ENCODE measurements around the gene POC5.

The POC5 gene

DNA sequence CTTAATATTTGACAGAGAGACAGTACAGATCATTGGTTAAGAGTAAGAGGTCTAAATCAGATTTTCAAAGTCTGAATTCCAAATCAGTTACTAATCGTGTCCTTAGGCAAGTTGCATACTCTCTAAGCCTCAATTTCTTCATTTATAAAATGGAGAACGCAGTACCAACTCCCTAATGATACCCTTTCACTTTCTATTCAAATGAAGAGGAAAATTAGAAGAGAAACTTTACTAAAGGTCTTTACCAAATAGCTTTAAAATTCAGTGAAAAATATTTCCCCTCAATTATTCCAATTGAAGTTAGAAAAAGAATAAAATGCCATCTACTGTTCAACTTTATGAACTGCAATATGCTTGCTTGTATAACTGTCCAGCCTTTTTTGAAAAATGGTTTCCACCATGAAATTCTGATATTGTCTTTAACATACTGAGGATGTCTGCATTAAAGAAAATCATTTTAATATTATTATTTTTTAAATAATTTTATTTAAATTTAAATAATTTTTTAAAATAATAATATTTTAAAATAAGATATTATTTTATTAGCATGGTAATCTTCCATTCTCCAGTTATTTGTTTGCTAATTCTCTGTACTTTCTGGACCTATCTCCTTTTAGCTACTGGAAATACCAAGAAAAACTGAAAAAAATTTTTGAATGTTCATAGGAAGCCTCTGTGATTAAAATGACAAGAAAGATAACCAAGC lies 36.0 kb downstream of the POC5 start:
- Mint-ChIP-seq H3K9me3 (no peaks in the 10 kb centered on the region), H3K27ac (no peak overlapping the region), H3K36me3 (ENCODE audit: low read depth) (peaks cover 22% of the 10 kb centered on the region)

DNA sequence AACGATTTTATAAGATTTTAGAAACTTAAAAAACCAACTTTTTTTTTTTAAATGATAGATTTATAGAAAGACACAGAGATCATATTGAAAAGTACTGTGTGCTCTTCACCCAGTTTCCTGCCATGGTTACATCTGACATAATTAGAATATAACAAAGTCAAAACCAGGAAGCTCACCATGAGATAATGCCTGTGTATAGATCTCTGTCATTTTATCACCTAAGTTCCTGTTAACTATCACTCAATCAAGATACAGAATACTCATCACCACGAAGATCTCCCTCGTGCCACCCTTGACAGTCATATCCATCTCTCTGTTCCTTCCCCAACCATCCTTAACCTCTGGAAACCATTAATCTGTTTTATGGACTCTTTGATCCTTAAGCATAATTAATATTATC lies 39.1 kb downstream of the POC5 start:
- Mint-ChIP-seq H3K4me3 (no peak overlapping the region), H3K36me3 (ENCODE audit: low read depth) (peaks cover 19% of the 10 kb centered on the region), H3K27ac (no peak overlapping the region), H3K9me3 (no peaks in the 10 kb centered on the region), H3K27me3 (ENCODE audit: low read depth) (no peaks in the 10 kb centered on the region), H3K4me1 (ENCODE audit: low read depth) (peaks cover 15% of the 10 kb centered on the region)

More for the DNA sequence above, 36.0 kb downstream of the POC5 start:
- Mint-ChIP-seq H3K4me3 (no peak overlapping the region), H3K4me1 (ENCODE audit: low read depth) (peaks cover 15% of the 10 kb centered on the region), H3K27me3 (ENCODE audit: low read depth) (no peaks in the 10 kb centered on the region)

GRCh38 chr5:75677607-75678006 lies 39.6 kb downstream of the POC5 start:
- Mint-ChIP-seq H3K9me3 (no peaks in the 10 kb centered on the region), H3K4me1 (ENCODE audit: low read depth) (peaks cover 15% of the 10 kb centered on the region), H3K36me3 (ENCODE audit: low read depth) (peaks cover 23% of the 10 kb centered on the region), H3K27ac (peak overlapping the region; percentile 65), H3K4me3 (peak overlapping the region; percentile 15), H3K27me3 (ENCODE audit: low read depth) (no peaks in the 10 kb centered on the region)

DNA sequence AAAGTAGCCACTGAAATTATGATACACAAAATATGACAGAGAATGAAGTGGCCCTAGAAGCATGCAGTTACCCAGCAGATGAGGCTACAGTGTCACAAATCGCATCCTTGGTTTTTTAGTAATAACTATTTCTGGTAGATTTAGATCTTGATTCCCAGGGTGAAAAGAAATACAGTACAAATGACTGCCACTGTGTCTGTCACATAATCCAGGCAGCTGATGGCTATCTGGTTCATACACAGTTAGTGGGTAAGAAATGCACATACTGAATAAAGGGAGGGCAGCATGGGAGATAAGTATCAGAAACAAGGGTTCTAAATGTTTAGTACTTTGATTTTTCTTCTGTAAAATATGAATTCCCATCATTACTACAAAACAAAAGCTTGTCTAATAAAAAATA lies 41.5 kb downstream of the POC5 start:
- H3K9me3 Mint-ChIP-seq: no peaks in the 10 kb centered on the region
- H3K27me3 Mint-ChIP-seq (ENCODE audit: low read depth): no peaks in the 10 kb centered on the region
- peaks cover 16% of the 10 kb centered on the region for H3K4me1 Mint-ChIP-seq (ENCODE audit: low read depth)
- peaks cover 32% of the 10 kb centered on the region for H3K36me3 Mint-ChIP-seq (ENCODE audit: low read depth)
- no peak overlapping the region for H3K4me3 Mint-ChIP-seq
- H3K27ac Mint-ChIP-seq: no peak overlapping the region

DNA sequence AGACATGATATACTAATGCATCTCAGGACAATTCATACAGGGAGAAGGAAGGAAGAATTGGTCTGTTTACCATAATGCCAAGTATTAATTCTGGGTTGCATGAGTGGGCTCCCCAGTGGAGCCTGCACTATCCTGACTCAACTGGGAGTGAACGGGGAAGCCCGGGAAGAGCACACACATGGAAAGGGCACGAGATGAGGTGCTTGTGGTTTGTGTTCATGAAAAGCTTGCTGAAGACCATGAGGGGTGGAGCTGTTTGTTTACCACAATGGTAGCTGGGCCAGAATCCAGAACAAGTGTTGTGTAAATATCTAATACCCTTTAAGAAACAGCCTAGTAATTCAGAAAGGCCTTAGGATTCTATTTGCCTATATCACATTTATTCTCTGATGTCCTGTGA lies 44.6 kb downstream of the POC5 start:
- Mint-ChIP-seq H3K36me3 (ENCODE audit: low read depth) (peaks cover 25% of the 10 kb centered on the region), H3K27ac (no peak overlapping the region)

DNA sequence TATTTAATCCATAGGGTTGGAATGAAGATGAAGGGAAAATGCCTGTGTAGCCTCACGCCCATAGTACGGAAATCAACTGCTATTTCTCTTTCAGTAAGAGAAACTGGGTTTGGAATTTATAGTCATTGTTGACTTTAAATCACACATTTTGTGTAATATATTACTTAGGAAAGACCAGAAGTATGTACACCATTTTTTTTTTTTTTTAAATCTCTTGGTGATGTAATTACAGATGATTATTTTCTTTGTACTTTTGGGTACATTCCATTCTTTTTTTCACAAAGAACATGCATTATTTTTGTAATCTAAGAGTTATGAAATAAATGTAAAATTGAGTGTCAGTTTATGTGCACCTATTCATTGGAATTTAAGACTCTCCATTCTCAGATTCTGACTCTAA lies 45.7 kb downstream of the POC5 start:
- H3K36me3 Mint-ChIP-seq (ENCODE audit: low read depth): peaks cover 22% of the 10 kb centered on the region
- no peaks in the 10 kb centered on the region for H3K9me3 Mint-ChIP-seq
- no peak overlapping the region for H3K27ac Mint-ChIP-seq
- H3K4me1 Mint-ChIP-seq (ENCODE audit: low read depth): peaks cover 25% of the 10 kb centered on the region
- H3K4me3 Mint-ChIP-seq: no peak overlapping the region
- no peaks in the 10 kb centered on the region for H3K27me3 Mint-ChIP-seq (ENCODE audit: low read depth)

More for the DNA sequence above, 44.6 kb downstream of the POC5 start:
- Mint-ChIP-seq H3K4me3 (no peak overlapping the region), H3K4me1 (ENCODE audit: low read depth) (peaks cover 26% of the 10 kb centered on the region), H3K9me3 (no peaks in the 10 kb centered on the region), H3K27me3 (ENCODE audit: low read depth) (no peaks in the 10 kb centered on the region)

GRCh38 chr5:75670577-75670976 lies 46.7 kb downstream of the POC5 start:
- peaks cover 23% of the 10 kb centered on the region for H3K4me1 Mint-ChIP-seq (ENCODE audit: low read depth)
- H3K27me3 Mint-ChIP-seq (ENCODE audit: low read depth): no peaks in the 10 kb centered on the region
- no peak overlapping the region for H3K27ac Mint-ChIP-seq
- H3K9me3 Mint-ChIP-seq: no peaks in the 10 kb centered on the region
- peaks cover 17% of the 10 kb centered on the region for H3K36me3 Mint-ChIP-seq (ENCODE audit: low read depth)
- no peak overlapping the region for H3K4me3 Mint-ChIP-seq

DNA sequence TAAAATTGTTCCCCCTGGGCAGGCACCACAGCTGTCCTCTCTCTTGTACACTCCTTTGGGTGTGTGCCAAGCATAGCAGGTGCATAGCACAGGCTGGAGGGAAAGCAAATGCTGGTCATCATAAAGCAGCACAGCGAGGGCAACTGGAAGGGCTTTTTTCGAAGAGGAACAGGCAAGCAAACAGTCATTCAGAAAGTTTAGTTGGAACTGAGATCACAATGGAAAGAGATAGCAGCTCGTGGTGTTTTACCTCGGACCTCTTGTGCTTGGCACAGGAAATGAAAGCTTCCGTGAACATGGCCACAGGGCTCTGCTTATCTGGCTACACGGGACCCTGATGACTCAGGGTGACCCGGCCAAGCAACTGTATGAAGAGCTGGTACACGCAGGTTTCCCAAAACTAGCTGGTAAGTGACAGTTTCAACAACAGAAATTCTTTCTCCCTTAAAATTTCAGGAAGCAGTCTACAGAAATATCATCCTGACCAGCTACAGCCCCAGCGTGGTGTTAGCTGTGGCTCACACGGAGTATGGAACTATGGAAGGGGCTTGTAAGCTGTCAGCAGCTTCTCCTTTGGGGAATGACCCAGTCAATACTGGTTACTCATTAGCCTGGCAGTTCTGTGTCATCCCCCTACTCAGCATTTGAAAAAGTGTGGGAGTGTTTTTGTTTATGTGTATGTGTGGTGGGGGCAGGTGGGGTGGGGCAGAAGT lies 48.1 kb downstream of the POC5 start:
- peaks cover 23% of the 10 kb centered on the region for H3K4me1 Mint-ChIP-seq (ENCODE audit: low read depth)
- peaks cover 14% of the 10 kb centered on the region for H3K36me3 Mint-ChIP-seq (ENCODE audit: low read depth)
- H3K9me3 Mint-ChIP-seq: no peaks in the 10 kb centered on the region
- peak overlapping the region; percentile 71 for H3K4me3 Mint-ChIP-seq
- H3K27ac Mint-ChIP-seq: peak overlapping the region; percentile 74
- H3K27me3 Mint-ChIP-seq (ENCODE audit: low read depth): no peaks in the 10 kb centered on the region

GRCh38 chr5:75668445-75668844 lies 48.8 kb downstream of the POC5 start:
- H3K9me3 Mint-ChIP-seq: no peaks in the 10 kb centered on the region
- peak overlapping the region; percentile 71 for H3K4me3 Mint-ChIP-seq
- no peaks in the 10 kb centered on the region for H3K27me3 Mint-ChIP-seq (ENCODE audit: low read depth)
- peaks cover 14% of the 10 kb centered on the region for H3K36me3 Mint-ChIP-seq (ENCODE audit: low read depth)
- H3K4me1 Mint-ChIP-seq (ENCODE audit: low read depth): peaks cover 23% of the 10 kb centered on the region
- H3K27ac Mint-ChIP-seq: peak overlapping the region; percentile 74

DNA sequence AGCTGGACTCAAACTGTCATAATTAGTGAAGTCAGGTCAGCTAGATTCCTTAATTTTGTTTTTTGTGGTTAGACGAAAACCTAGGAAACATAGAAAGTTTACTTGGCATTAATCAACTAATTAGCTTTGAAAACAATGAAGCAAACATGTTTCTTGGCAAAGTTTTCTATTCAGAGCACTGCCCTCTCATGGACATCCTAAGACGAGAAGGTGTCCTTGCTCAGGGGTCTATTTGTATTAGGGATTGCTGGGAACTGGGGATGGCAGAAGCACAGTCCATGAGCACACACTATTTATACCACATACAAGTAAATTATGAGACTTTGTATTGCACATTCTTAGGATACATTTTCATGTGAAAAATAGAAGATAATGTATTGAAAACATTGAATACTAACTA lies 49.7 kb downstream of the POC5 start:
- no peaks in the 10 kb centered on the region for H3K9me3 Mint-ChIP-seq
- H3K27me3 Mint-ChIP-seq (ENCODE audit: low read depth): no peaks in the 10 kb centered on the region
- no peak overlapping the region for H3K27ac Mint-ChIP-seq
- no peak overlapping the region for H3K4me3 Mint-ChIP-seq
- peaks cover 8% of the 10 kb centered on the region for H3K36me3 Mint-ChIP-seq (ENCODE audit: low read depth)
- H3K4me1 Mint-ChIP-seq (ENCODE audit: low read depth): peaks cover 23% of the 10 kb centered on the region

DNA sequence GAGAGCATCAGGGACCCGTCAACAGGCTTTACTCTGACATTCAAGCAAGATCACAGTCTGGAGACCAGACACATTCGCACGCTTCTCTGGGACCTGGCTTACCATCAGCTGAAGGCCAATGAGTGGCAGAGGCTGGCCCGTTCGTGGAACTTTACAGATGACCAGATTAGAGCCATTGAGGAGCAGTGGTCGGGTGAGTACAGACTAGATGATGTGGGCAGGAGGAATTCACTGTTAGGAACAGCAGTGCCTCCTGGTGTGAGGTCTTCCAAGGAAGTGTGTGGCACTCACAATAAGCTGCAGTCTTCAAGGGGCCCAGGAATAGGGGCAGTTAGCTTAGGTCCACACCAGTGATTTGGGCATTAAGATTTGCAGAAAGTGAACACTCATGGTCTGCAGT lies 50.4 kb downstream of the POC5 start:
- peaks cover 3% of the 10 kb centered on the region for H3K36me3 Mint-ChIP-seq (ENCODE audit: low read depth)
- H3K4me3 Mint-ChIP-seq: no peak overlapping the region
- H3K4me1 Mint-ChIP-seq (ENCODE audit: low read depth): peaks cover 20% of the 10 kb centered on the region
- H3K9me3 Mint-ChIP-seq: no peaks in the 10 kb centered on the region
- H3K27me3 Mint-ChIP-seq (ENCODE audit: low read depth): no peaks in the 10 kb centered on the region
- no peak overlapping the region for H3K27ac Mint-ChIP-seq

GRCh38 chr5:75664979-75665378 lies 52.3 kb downstream of the POC5 start:
- Mint-ChIP-seq H3K9me3 (no peaks in the 10 kb centered on the region), H3K27ac (no peak overlapping the region), H3K36me3 (ENCODE audit: low read depth) (no peaks in the 10 kb centered on the region), H3K27me3 (ENCODE audit: low read depth) (no peaks in the 10 kb centered on the region), H3K4me3 (no peak overlapping the region), H3K4me1 (ENCODE audit: low read depth) (peaks cover 19% of the 10 kb centered on the region)

- no peak overlapping the region for H3K27ac Mint-ChIP-seq
- no peaks in the 10 kb centered on the region for H3K36me3 Mint-ChIP-seq (ENCODE audit: low read depth)
- H3K4me3 Mint-ChIP-seq: no peak overlapping the region
Observed at GRCh38 chr5:75663579-75664284, 53.5 kb downstream of the POC5 start.

GRCh38 chr5:75662061-75662460 lies 55.2 kb downstream of the POC5 start:
- no peaks in the 10 kb centered on the region for H3K9me3 Mint-ChIP-seq
- H3K4me3 Mint-ChIP-seq: no peak overlapping the region
- no peaks in the 10 kb centered on the region for H3K36me3 Mint-ChIP-seq (ENCODE audit: low read depth)
- H3K27ac Mint-ChIP-seq: no peak overlapping the region
- peaks cover 5% of the 10 kb centered on the region for H3K4me1 Mint-ChIP-seq (ENCODE audit: low read depth)
- peaks cover 9% of the 10 kb centered on the region for H3K27me3 Mint-ChIP-seq (ENCODE audit: low read depth)

More at GRCh38 chr5:75663579-75664284, 53.5 kb downstream of the POC5 start:
- Mint-ChIP-seq H3K27me3 (ENCODE audit: low read depth) (peaks cover 3% of the 10 kb centered on the region), H3K9me3 (no peaks in the 10 kb centered on the region), H3K4me1 (ENCODE audit: low read depth) (peaks cover 9% of the 10 kb centered on the region)

Data from T-helper 1 cell treated with Interleukin-12 subunit alpha and Interleukin-12 subunit beta and Interleukin-4 antibody, amounts not matched to agents 30 μg/mL and 1 μg/mL, for 36 hours (primary cell).